ENCODE measurements around the gene TRIOBP. TPM values are rescaled to one million over a fixed set of nuclear protein-coding genes. Genes with fewer than 3 reads are reported as not detected.
A peak's percentile ranks its signal among the peaks of the same experiment; 100 is the strongest.

TRIOBP gene
- total and polyA plus RNA-seq, 2 of the 13 experiments (the other 11 are each of a cell fraction or from before 2014, with no cell fraction given): 6.1 to 15.4 TPM

DNA sequence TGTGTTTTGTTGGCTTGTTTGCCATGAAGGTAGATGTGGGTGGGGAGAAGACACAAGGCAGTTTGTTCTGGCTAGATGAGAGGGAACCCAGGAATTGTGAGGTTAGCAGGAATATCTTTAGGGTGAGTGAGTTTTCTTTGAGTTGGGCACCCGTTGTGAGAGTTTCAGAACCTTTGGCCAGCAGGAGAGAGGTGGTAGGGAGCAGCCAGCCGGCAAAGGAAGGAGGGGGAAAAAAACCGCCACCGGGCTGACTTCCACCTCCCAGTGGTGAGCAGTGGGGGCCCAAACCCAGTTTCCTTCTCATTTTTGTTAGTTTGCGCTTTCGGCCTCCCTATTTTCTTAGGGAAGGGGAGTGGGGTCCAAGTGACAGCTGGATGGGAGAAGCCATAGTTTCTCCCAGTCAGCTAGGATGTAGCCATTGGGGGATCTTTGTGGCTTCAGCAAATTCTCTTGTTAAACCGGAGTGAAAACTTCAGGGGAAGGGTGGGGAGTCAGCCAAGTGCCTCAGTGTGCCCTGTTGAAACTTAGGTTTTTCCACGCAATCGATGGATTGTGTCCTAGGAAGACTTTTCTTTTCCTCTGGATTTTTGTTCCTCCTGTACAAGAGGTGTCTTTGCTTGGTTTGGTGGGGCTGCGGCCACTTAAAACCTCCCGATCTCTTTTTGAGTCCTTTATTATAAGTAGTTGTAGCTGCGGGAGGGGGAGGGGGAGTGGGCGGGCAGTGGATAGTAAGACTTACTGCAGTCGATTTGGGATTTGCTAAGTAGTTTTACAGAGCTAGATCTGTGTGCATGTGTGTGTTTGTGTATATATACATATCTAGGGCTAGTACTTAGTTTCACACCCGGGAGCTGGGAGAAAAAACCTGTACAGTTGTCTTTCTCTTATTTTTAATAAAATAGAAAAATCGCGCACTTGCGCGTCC is 109.8 kb downstream of the TRIOBP start (continued):
- no peak for TF ChIP-seq GATAD1 (CRISPR knock-in tag; IDR thresholded peaks at IDR 0.05)
- TF ChIP-seq, protein P1, sequence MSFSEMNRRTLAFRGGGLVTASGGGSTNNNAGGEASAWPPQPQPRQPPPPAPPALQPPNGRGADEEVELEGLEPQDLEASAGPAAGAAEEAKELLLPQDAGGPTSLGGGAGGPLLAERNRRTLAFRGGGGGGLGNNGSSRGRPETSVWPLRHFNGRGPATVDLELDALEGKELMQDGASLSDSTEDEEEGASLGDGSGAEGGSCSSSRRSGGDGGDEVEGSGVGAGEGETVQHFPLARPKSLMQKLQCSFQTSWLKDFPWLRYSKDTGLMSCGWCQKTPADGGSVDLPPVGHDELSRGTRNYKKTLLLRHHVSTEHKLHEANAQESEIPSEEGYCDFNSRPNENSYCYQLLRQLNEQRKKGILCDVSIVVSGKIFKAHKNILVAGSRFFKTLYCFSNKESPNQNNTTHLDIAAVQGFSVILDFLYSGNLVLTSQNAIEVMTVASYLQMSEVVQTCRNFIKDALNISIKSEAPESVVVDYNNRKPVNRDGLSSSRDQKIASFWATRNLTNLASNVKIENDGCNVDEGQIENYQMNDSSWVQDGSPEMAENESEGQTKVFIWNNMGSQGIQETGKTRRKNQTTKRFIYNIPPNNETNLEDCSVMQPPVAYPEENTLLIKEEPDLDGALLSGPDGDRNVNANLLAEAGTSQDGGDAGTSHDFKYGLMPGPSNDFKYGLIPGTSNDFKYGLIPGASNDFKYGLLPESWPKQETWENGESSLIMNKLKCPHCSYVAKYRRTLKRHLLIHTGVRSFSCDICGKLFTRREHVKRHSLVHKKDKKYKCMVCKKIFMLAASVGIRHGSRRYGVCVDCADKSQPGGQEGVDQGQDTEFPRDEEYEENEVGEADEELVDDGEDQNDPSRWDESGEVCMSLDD (CRISPR knock-in tag; IDR thresholded peaks at IDR 0.05; ENCODE audit: borderline replicate concordance): no peak
- 0 out of 2 replicates have a peak, but pooled peaks have one; percentile 19 for TF ChIP-seq POLR2G (IDR thresholded peaks at IDR 0.05; ENCODE audit: low read depth, low read length)
- no peak for TF ChIP-seq LCORL (IDR thresholded peaks at IDR 0.05)
- TF ChIP-seq LCORL (CRISPR knock-in tag; IDR thresholded peaks at IDR 0.05): no peak
- no peak for TF ChIP-seq ZNF83 (CRISPR knock-in tag; IDR thresholded peaks at IDR 0.05; ENCODE audit: borderline replicate concordance)
- TF ChIP-seq, protein P2, sequence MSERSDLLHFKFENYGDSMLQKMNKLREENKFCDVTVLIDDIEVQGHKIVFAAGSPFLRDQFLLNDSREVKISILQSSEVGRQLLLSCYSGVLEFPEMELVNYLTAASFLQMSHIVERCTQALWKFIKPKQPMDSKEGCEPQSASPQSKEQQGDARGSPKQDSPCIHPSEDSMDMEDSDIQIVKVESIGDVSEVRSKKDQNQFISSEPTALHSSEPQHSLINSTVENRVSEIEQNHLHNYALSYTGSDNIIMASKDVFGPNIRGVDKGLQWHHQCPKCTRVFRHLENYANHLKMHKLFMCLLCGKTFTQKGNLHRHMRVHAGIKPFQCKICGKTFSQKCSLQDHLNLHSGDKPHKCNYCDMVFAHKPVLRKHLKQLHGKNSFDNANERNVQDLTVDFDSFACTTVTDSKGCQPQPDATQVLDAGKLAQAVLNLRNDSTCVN (CRISPR knock-in tag; IDR thresholded peaks at IDR 0.05; ENCODE audit: borderline replicate concordance): no peak
- peak; percentile 58; the same call in 1 of the 2 replicates for TF ChIP-seq SSRP1 (CRISPR knock-in tag; IDR thresholded peaks at IDR 0.05)
- TF ChIP-seq POLR2A (IDR thresholded peaks at IDR 0.05; ENCODE audit: insufficient read depth in 1 of 2, low read depth in 2 of 2, low read length in 2 of 2): peak in 1 of 2 experiments; percentile 48; a peak in 1 of 4 replicates
- TF ChIP-seq MLLT10 (CRISPR knock-in tag; IDR thresholded peaks at IDR 0.05): 0 out of 2 replicates have a peak, but pooled peaks have one; percentile 36
- TF ChIP-seq ZNF619 (CRISPR knock-in tag; IDR thresholded peaks at IDR 0.05): no peak
- 0 out of 2 replicates have a peak, but pooled peaks have one; percentile 17 for TF ChIP-seq ATF1 (CRISPR knock-in tag; IDR thresholded peaks at IDR 0.05)
- TF ChIP-seq RBM22 (optimal IDR thresholded peaks at IDR 0.05; ENCODE audit: low read length): peak; percentile 15
- TF ChIP-seq ZBTB7B (CRISPR knock-in tag; IDR thresholded peaks at IDR 0.05): 0 out of 2 replicates have a peak, but pooled peaks have one; percentile 18
- no peak for TF ChIP-seq NFE2L2 (IDR thresholded peaks at IDR 0.05; ENCODE audit: low read length)
- 0 out of 2 replicates have a peak, but pooled peaks have one; percentile 31 for TF ChIP-seq HOXA5 (CRISPR knock-in tag; IDR thresholded peaks at IDR 0.05)
- TF ChIP-seq RNF2 (conservative IDR thresholded peaks at IDR 0.05; ENCODE audit: low read depth): no peak
